GM18951 (cell line): ENCODE measurements around the gene FABP3.

Source experiments
- POLR2A ChIP-seq: IDR thresholded peaks from 4 replicates; pipeline ENCODE4 v1.6.1; 2011; ENCODE audit warnings: mild to moderate bottlenecking; ENCODE audit not compliant: insufficient read length, insufficient read depth; ENCODE audit errors: extremely low read depth
- in situ Hi-C: fragments of 300-500 bp; cut with MboI; formaldehyde crosslinking; loops from one replicate; pipeline ENCODE4 v1.12.0; 2022; ENCODE audit warnings: low sequenced_read_pairs, mixed read lengths, inconsistent platforms; ENCODE audit not compliant: unreplicated experiment

Gene FABP3

GRCh38 chr1:31374511-31375196, 1.8 kb upstream of the FABP3 start:
- in situ Hi-C loops, result no loop called here
- no peak for TF ChIP-seq POLR2A

GRCh38 chr1:31373897-31374486, 1.1 kb upstream of the FABP3 start:
- in situ Hi-C loops, result no loop called here
- TF ChIP-seq POLR2A, result no peak

GRCh38 chr1:31372751-31373055, 173 bp downstream of the FABP3 start:
- in situ Hi-C loops, result no loop called here
- no peak for TF ChIP-seq POLR2A

GRCh38 chr1:31372051-31372450, 825 bp downstream of the FABP3 start:
- TF ChIP-seq POLR2A, result no peak
- in situ Hi-C loops, result no loop called here

- no peak for TF ChIP-seq POLR2A
- in situ Hi-C loops, result no loop called here
These were observed 1.5 kb downstream of the FABP3 start for GRCh38 chr1:31371121-31371959.

GRCh38 chr1:31370565-31370964, 2.3 kb downstream of the FABP3 start:
- no peak for TF ChIP-seq POLR2A
- in situ Hi-C loops, result no loop called here

- in situ Hi-C loops, result no loop called here
- TF ChIP-seq POLR2A, result no peak
These were observed 2.9 kb downstream of the FABP3 start for GRCh38 chr1:31370021-31370420.

GRCh38 chr1:31368611-31369107, 4.2 kb downstream of the FABP3 start:
- TF ChIP-seq POLR2A, result no peak
- in situ Hi-C loops, result no loop called here

- in situ Hi-C loops, result no loop called here
- no peak for TF ChIP-seq POLR2A
These were observed 6.1 kb downstream of the FABP3 start for GRCh38 chr1:31366796-31367195.

GRCh38 chr1:31364561-31365250, 8.2 kb downstream of the FABP3 start:
- TF ChIP-seq POLR2A, result no peak
- in situ Hi-C loops, result no loop called here

GRCh38 chr1:31362032-31362431, 10.8 kb downstream of the FABP3 start:
- TF ChIP-seq POLR2A, result no peak
- in situ Hi-C loops, result no loop called here

- in situ Hi-C loops, result no loop called here
- TF ChIP-seq POLR2A, result no peak
These were observed 11.3 kb downstream of the FABP3 start for GRCh38 chr1:31361607-31362006.

- no peak for TF ChIP-seq POLR2A
- in situ Hi-C loops, result no loop called here
These were observed 16.4 kb downstream of the FABP3 start for GRCh38 chr1:31356427-31356826.
